ENCODE results near the gene E2F8. TPM values are rescaled to one million over a fixed set of nuclear protein-coding genes. Genes with fewer than 3 reads are reported as not detected.

The E2F8 gene
- total RNA-seq, 1 donor from 2014 or later, result 1.7 TPM

DNA sequence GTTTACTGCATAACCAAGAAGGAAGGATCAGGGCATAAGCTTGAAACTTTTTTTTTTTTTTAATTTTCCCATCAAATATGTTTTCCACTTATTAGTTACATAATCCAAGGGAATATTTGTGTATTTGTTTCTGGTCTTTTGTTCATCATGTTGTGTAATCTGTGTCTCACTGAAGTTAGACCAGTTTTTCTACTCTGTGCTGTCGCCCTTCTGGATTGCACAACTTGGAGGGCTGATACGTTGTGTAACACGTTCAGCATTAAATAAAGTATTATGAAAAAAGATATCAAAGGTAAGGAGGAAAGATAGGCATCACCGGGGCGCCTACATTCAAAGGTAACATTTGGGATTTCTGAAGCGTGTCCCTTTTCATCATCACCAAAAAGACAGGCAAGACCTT, 3.3 kb upstream of the E2F8 start:
- H3K4me3 Mint-ChIP-seq (ENCODE audit: unreplicated experiment), result no peak overlapping the region
- TF ChIP-seq, protein P1, sequence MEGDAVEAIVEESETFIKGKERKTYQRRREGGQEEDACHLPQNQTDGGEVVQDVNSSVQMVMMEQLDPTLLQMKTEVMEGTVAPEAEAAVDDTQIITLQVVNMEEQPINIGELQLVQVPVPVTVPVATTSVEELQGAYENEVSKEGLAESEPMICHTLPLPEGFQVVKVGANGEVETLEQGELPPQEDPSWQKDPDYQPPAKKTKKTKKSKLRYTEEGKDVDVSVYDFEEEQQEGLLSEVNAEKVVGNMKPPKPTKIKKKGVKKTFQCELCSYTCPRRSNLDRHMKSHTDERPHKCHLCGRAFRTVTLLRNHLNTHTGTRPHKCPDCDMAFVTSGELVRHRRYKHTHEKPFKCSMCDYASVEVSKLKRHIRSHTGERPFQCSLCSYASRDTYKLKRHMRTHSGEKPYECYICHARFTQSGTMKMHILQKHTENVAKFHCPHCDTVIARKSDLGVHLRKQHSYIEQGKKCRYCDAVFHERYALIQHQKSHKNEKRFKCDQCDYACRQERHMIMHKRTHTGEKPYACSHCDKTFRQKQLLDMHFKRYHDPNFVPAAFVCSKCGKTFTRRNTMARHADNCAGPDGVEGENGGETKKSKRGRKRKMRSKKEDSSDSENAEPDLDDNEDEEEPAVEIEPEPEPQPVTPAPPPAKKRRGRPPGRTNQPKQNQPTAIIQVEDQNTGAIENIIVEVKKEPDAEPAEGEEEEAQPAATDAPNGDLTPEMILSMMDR (IDR thresholded peaks at IDR 0.05), result no peak
- H3K27ac Mint-ChIP-seq (ENCODE audit: unreplicated experiment), result no peak overlapping the region
- DNase-seq (ENCODE audit: extremely low spot score, unreplicated experiment), result no peak
- H3K36me3 Mint-ChIP-seq (ENCODE audit: unreplicated experiment), result no peaks in the 10 kb centered on the region
- peaks cover 18% of the 10 kb centered on the region for H3K9me3 Mint-ChIP-seq (ENCODE audit: unreplicated experiment)
- H3K4me1 Mint-ChIP-seq (ENCODE audit: unreplicated experiment), result peaks cover 14% of the 10 kb centered on the region
- H3K27me3 Mint-ChIP-seq (ENCODE audit: unreplicated experiment), result peaks cover 32% of the 10 kb centered on the region

DNA sequence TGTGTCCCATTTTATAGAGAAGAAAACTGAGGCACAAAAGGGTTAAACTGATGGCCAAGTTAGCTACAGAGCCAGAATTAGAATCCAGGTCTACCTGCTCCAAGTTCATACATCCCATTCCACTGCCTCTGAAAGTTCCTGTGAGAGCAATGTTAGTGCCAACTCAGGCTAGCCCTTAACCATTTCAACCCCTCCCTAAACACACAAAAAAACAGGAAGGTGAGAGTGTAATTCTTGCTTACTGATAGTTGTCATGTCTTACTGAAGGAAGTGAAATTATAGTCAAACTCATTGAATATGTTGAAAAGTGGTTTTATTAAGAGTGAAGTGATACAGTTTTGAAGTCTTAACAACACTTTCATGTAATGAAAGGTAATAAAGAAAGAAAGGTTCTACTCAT, 2.9 kb upstream of the E2F8 start:
- Mint-ChIP-seq H3K4me1 (ENCODE audit: unreplicated experiment) (peaks cover 14% of the 10 kb centered on the region), H3K4me3 (ENCODE audit: unreplicated experiment) (no peak overlapping the region), H3K9me3 (ENCODE audit: unreplicated experiment) (peaks cover 13% of the 10 kb centered on the region), H3K36me3 (ENCODE audit: unreplicated experiment) (no peaks in the 10 kb centered on the region), H3K27ac (ENCODE audit: unreplicated experiment) (no peak overlapping the region), H3K27me3 (ENCODE audit: unreplicated experiment) (peaks cover 30% of the 10 kb centered on the region)
- no peak for DNase-seq (ENCODE audit: extremely low spot score, unreplicated experiment)
- TF ChIP-seq, protein P1 (IDR thresholded peaks at IDR 0.05), result no peak

DNA sequence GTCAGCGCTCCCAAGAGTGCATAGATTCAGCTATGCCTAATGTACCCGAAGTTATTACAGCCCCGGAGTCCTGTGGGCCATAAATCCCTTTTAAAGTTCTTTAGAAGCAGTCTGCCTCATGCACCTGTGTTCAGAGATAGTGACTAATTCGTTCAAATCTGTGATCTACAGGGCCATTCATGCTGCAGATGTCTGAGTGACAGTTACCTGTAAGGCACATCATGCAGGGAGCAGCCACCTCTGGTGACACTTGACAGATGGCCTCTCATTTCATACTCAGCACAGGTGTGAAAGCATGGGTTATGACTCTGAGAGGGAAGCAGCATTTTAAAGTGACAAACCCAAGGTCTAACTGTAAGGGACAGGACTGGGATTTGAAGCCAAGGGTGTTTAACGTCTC, 2.4 kb upstream of the E2F8 start:
- TF ChIP-seq, protein P1 (IDR thresholded peaks at IDR 0.05), result no peak
- Mint-ChIP-seq H3K36me3 (ENCODE audit: unreplicated experiment) (no peaks in the 10 kb centered on the region), H3K27me3 (ENCODE audit: unreplicated experiment) (peaks cover 26% of the 10 kb centered on the region), H3K4me3 (ENCODE audit: unreplicated experiment) (no peak overlapping the region), H3K9me3 (ENCODE audit: unreplicated experiment) (peaks cover 8% of the 10 kb centered on the region), H3K4me1 (ENCODE audit: unreplicated experiment) (peaks cover 14% of the 10 kb centered on the region), H3K27ac (ENCODE audit: unreplicated experiment) (no peak overlapping the region)
- DNase-seq (ENCODE audit: extremely low spot score, unreplicated experiment), result no peak

DNA sequence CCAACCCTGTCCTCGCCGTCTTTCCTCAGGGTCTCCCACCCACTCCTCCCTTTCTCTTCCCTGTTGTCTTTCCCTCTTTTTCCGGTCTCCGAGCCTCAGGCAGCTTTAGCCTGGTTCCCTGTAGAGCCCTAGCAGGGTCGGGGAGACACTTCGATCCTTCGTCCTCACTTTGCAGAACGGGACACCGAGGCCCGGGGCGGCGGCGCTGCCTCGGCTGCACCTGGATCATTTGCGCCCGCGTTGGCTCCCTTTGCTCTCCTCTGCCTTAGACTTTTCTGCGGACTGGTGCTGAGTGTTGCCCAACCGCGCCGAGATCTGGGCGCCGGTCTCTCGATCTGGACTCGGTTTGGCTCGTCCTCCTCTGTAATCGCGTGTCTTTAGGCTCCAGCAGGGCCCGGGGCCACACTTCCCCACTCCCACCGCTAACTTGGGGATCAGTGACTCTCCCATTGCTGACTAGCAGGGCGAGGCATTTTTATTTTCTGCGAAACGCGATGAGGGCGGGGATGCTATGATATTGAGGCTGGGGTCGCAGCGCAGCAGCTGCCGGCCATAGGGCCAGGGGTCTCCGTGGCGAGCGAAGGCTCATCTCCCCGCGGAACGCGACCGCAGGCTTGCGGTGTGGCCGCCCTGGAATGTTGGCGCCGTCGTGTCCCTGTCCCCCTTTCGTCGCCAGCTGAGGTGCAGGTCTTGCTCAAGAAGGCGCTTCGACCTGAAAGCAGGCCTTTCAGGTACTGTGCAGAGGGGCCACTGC, 1.6 kb upstream of the E2F8 start:
- peaks cover 14% of the 10 kb centered on the region for H3K4me1 Mint-ChIP-seq (ENCODE audit: unreplicated experiment)
- H3K9me3 Mint-ChIP-seq (ENCODE audit: unreplicated experiment), result peaks cover 4% of the 10 kb centered on the region
- H3K27me3 Mint-ChIP-seq (ENCODE audit: unreplicated experiment), result peaks cover 23% of the 10 kb centered on the region
- peak overlapping the region; percentile 89 for H3K4me3 Mint-ChIP-seq (ENCODE audit: unreplicated experiment)
- no peak for DNase-seq (ENCODE audit: extremely low spot score, unreplicated experiment)
- H3K36me3 Mint-ChIP-seq (ENCODE audit: unreplicated experiment), result no peaks in the 10 kb centered on the region
- TF ChIP-seq, protein P1 (IDR thresholded peaks at IDR 0.05), result no peak
- no peak overlapping the region for H3K27ac Mint-ChIP-seq (ENCODE audit: unreplicated experiment)

DNA sequence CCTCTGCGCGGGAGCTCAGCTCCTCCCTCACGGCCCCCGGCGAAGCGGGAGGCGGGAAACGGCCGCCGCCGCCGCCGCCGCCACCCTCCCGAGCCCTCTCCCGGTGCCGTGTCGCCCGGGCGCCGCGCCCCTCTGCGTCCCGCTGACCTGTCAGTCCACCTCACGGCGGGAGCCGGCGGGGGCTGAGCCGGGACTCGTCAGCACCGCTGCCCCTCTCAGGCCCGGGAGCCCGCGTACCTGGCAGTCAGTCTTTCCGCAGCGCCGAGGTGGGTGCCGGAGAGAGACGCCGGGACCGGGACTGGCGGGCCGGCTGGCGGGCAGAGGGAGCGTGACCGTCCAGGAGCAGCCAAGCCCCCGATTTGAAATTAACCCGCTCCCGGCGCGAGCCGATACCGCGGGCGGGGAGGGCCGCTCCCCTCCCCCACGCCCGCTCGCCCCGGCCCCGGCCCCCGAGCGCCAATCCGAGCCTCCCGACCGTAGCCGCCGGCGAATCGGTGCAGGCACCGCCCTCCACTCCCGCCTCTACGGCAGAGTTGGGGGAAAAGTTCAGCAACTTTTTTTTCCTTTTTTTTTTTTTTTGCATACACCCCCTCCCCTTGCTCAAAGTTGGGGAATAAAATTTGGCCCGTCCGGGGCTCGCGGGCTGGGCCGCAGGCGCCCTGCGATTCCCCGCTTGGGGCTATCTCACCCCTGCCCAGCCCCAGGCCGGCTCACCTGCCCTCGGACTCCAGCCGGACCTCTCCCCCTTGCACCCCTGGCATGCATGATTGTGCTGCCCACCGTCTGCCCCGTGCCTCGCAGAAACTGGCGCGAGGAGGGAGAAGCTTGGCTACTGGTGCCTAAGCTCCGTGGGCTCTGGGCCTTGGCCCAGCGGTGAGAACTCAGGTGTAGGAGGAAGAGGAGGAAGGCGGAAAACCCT, 774 bp upstream of the E2F8 start:
- no peak overlapping the region for H3K27ac Mint-ChIP-seq (ENCODE audit: unreplicated experiment)
- peak; percentile 86 for DNase-seq (ENCODE audit: extremely low spot score, unreplicated experiment)
- H3K4me3 Mint-ChIP-seq (ENCODE audit: unreplicated experiment), result peak overlapping the region; percentile 93
- H3K9me3 Mint-ChIP-seq (ENCODE audit: unreplicated experiment), result no peaks in the 10 kb centered on the region
- H3K4me1 Mint-ChIP-seq (ENCODE audit: unreplicated experiment), result peaks cover 14% of the 10 kb centered on the region
- TF ChIP-seq, protein P1 (IDR thresholded peaks at IDR 0.05), result no peak
- peaks cover 18% of the 10 kb centered on the region for H3K27me3 Mint-ChIP-seq (ENCODE audit: unreplicated experiment)
- no peaks in the 10 kb centered on the region for H3K36me3 Mint-ChIP-seq (ENCODE audit: unreplicated experiment)
